DOHH2 (cell line): ENCODE results near the gene SOX10.
"Not testable (repeated sequence)": the region's sequence is repeated elsewhere in the genome, so short reads cannot be mapped to it uniquely, and the experiment has no call there.

Experiments
- H3F3A ChIP-seq: fragments of 200-600 bp; sonication (generic), shearing (Covaris generic); 2 replicates; pipeline ENCODE4 v1.6.0; 2016; ENCODE audit warnings: antibody characterized with exemption, mild to moderate bottlenecking; ENCODE audit not compliant: control insufficient read depth, insufficient read depth
- H3K27ac ChIP-seq: fragments of 200-600 bp; sonication (generic); 2 replicates; pipeline ENCODE4 v1.5.1; 2014; ENCODE audit warnings: low read depth, mild to moderate bottlenecking, low read length, moderate library complexity
- H3K27me3 ChIP-seq: fragments of 200-600 bp; sonication (generic); 2 replicates; pipeline ENCODE4 v1.6.1; 2014; ENCODE audit warnings: mild to moderate bottlenecking, low read length, mixed read lengths; ENCODE audit not compliant: control insufficient read depth
- H3K36me3 ChIP-seq: fragments of 200-600 bp; sonication (generic); 2 replicates; pipeline ENCODE4 v1.6.1; 2014; ENCODE audit warnings: mild to moderate bottlenecking, low read length, moderate library complexity, mixed read lengths; ENCODE audit not compliant: control insufficient read depth
- H3K4me1 ChIP-seq: fragments of 200-600 bp; sonication (generic); 2 replicates; pipeline ENCODE4 v1.6.1; 2014; ENCODE audit warnings: mild to moderate bottlenecking, low read length, mixed read lengths; ENCODE audit not compliant: control insufficient read depth
- H3K4me2 ChIP-seq: fragments of 200-600 bp; sonication (generic); 2 replicates; pipeline ENCODE4 v1.6.0; 2014; ENCODE audit warnings: mild to moderate bottlenecking, low read length, moderate library complexity
- H3K4me3 ChIP-seq: fragments of 200-600 bp; sonication (generic); 2 replicates; pipeline ENCODE4 v1.5.1; 2014; ENCODE audit warnings: mild to moderate bottlenecking, low read length, mixed read lengths
- H3K79me2 ChIP-seq: fragments of 200-600 bp; sonication (generic); 2 replicates; pipeline ENCODE4 v1.6.1; 2014; ENCODE audit warnings: mild to moderate bottlenecking, low read length, mixed read lengths; ENCODE audit not compliant: control insufficient read depth
- H3K9me2 ChIP-seq: fragments of 200-600 bp; sonication (generic); replicated peaks from 2 replicates; pipeline ENCODE4 v1.6.1; 2014; ENCODE audit warnings: mild to moderate bottlenecking, low read length, mixed read lengths; ENCODE audit not compliant: control insufficient read depth
- H3K9me3 ChIP-seq: fragments of 200-600 bp; sonication (generic); 2 replicates; pipeline ENCODE4 v1.6.1; 2014; ENCODE audit warnings: antibody characterized with exemption, low read length, mixed read lengths; ENCODE audit not compliant: control insufficient read depth, insufficient read depth
- H4K20me1 ChIP-seq: fragments of 200-600 bp; sonication (generic); 2 replicates; pipeline ENCODE4 v1.6.0; 2014; ENCODE audit warnings: low read depth, mild to moderate bottlenecking, antibody characterized with exemption, low read length, moderate library complexity; ENCODE audit not compliant: control insufficient read depth, insufficient read depth
- EZH2phosphoT487 ChIP-seq: fragments of 200-600 bp; sonication (generic); IDR thresholded peaks from 2 replicates; pipeline ENCODE4 v1.6.1; 2017; ENCODE audit warnings: borderline replicate concordance, mild to moderate bottlenecking, antibody characterized with exemption, low read length, moderate library complexity, mixed read lengths
- TF ChIP-seq, protein P1 (sequence below): fragments of 200-600 bp; sonication (generic); IDR thresholded peaks from one replicate; pipeline ENCODE4 v1.5.1; 2014; ENCODE audit warnings: antibody characterized with exemption, mild to moderate bottlenecking, low read depth, low read length; ENCODE audit not compliant: poor library complexity, severe bottlenecking

The SOX10 gene

DNA sequence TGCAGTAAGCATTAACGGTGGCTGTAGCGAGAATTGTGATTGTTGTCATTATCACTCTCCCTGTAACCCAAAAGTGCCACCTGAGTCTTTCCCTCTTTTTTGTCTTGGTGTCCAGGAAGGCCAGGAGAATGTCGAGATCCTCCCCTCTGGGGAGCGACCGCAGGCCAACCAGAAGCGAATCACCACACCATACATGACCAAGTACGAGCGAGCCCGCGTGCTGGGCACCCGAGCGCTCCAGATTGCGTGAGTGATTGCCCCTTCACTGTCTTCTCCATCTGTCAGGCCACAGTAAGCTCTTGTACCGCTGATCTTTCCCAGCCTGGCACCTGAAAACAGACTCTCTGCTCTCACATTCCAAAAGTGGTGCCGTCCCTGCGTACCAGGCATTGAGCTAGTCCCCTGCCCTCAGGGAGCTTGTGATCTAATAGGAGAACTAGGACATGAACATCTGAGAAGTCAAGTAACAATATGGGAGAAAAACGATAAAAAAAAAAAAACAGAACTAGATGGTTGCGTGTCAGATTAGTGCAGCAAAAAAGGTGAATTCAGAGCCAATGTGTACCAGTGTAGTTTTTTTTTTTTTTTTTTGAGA lies 25.0 kb downstream of the SOX10 start:
- Histone ChIP-seq H3K4me1 (peaks cover 7% of the 10 kb centered on the region), H3K4me3 (no peak overlapping the region), H3K9me3 (no peaks in the 10 kb centered on the region), H3K27me3 (no peaks in the 10 kb centered on the region), H4K20me1 (no peaks in the 10 kb centered on the region), H3K36me3 (peaks cover 55% of the 10 kb centered on the region), H3K9me2 (no peaks in the 10 kb centered on the region), H3K4me2 (no peak overlapping the region), H3F3A (0 out of 2 replicates have a peak, but pooled peaks cover 3% of the 10 kb centered on the region), H3K79me2 (peaks cover 35% of the 10 kb centered on the region), H3K27ac (no peak overlapping the region)
- TF ChIP-seq, protein P1, sequence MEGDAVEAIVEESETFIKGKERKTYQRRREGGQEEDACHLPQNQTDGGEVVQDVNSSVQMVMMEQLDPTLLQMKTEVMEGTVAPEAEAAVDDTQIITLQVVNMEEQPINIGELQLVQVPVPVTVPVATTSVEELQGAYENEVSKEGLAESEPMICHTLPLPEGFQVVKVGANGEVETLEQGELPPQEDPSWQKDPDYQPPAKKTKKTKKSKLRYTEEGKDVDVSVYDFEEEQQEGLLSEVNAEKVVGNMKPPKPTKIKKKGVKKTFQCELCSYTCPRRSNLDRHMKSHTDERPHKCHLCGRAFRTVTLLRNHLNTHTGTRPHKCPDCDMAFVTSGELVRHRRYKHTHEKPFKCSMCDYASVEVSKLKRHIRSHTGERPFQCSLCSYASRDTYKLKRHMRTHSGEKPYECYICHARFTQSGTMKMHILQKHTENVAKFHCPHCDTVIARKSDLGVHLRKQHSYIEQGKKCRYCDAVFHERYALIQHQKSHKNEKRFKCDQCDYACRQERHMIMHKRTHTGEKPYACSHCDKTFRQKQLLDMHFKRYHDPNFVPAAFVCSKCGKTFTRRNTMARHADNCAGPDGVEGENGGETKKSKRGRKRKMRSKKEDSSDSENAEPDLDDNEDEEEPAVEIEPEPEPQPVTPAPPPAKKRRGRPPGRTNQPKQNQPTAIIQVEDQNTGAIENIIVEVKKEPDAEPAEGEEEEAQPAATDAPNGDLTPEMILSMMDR: no peak
- TF ChIP-seq EZH2phosphoT487: no peak

DNA sequence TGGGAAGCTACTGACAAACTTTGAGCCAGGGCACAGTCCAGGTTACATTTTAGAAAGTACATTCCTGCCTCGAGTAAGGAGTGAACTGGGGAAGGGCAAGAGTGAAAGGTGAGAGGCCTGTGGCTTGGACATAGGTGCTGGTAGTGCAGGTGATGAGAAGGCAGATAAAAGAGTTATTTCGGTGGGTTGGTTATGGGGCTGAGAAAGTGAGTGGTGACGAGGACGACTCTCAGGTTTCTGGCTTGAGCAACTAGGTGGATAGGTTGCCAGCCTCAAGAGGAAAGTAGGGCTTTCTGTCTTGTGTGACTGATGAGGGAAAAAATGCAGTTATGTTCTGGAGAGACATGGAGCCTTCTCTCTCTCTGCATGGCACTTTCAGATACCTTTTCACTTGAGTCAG lies 27.1 kb downstream of the SOX10 start:
- Histone ChIP-seq H3K27me3 (peaks cover 8% of the 10 kb centered on the region), H3F3A (no peaks in the 10 kb centered on the region), H3K36me3 (peaks cover 51% of the 10 kb centered on the region), H3K79me2 (peaks cover 44% of the 10 kb centered on the region), H3K4me2 (no peak overlapping the region), H3K9me3 (no peaks in the 10 kb centered on the region), H3K4me3 (no peak overlapping the region), H3K4me1 (peaks cover 16% of the 10 kb centered on the region), H3K27ac (no peak overlapping the region), H3K9me2 (no peaks in the 10 kb centered on the region), H4K20me1 (no peaks in the 10 kb centered on the region)
- TF ChIP-seq, protein P1: no peak
- TF ChIP-seq EZH2phosphoT487: no peak

DNA sequence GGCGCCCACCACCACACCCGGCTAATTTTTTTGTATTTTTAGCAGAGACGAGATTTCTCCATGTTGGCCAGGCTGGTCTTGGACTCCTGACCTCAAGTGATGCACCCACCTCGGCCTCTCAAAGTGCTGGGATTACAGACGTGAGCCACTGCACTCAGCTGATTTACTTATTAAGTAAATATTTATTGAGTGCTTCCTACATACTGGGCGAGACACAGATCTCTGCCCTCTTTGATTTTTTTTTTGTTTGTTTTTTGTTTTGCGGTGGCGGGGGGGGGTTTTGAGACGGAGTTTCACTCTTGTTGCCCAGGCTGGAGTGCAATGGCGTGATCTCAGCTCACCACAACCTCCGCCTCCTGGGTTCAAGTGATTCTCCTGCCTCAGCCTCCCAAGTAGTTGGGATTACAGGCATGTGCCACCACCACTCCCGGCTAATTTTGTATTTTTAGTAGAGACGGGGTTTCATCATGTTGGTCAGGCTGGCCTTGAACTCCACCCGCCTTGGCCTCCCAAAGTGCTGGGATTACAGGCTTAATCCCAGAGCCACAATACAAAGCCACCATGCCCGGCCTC lies 28.4 kb downstream of the SOX10 start:
- Histone ChIP-seq H3K79me2 (peaks cover 44% of the 10 kb centered on the region), H3K27me3 (peaks cover 12% of the 10 kb centered on the region), H3K36me3 (peaks cover 38% of the 10 kb centered on the region), H3K4me1 (peaks cover 16% of the 10 kb centered on the region)
- H3K27ac ChIP-seq, H3F3A ChIP-seq, H4K20me1 ChIP-seq, H3K4me2 ChIP-seq, H3K4me3 ChIP-seq, H3K9me2 ChIP-seq, H3K9me3 ChIP-seq: not testable (repeated sequence)

DNA sequence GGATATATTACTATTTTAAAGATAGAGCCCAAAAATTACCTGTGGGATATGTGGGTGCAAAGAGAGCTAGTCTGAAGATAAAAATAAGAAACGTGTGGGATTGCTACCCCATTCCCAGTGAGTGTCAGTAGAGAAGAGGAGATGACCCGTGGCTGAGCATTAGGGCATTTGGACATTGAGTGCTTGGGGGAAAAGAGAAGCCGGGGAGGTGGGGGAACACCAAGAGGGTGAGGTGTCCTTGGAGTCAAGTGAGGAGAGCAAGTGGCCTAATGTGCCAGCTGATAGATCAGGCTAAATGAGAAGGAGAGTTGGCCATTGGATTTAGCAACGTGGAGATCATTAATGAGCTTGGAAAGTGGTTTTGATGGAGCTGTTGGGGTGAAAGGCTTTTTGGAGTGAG lies 29.7 kb downstream of the SOX10 start:
- H3F3A ChIP-seq: no peaks in the 10 kb centered on the region
- no peaks in the 10 kb centered on the region for H3K9me3 ChIP-seq
- H3K36me3 ChIP-seq: peaks cover 31% of the 10 kb centered on the region
- peaks cover 44% of the 10 kb centered on the region for H3K79me2 ChIP-seq
- peak overlapping the region; percentile 82 for H3K4me3 ChIP-seq
- no peaks in the 10 kb centered on the region for H4K20me1 ChIP-seq
- TF ChIP-seq, protein P1: no peak
- no peak for TF ChIP-seq EZH2phosphoT487
- H3K27me3 ChIP-seq: peaks cover 12% of the 10 kb centered on the region
- H3K9me2 ChIP-seq: no peaks in the 10 kb centered on the region
- peak overlapping the region; percentile 90 for H3K4me2 ChIP-seq
- no peak overlapping the region for H3K27ac ChIP-seq
- H3K4me1 ChIP-seq: peaks cover 16% of the 10 kb centered on the region
